ENCODE data around the gene SHROOM4. TPM values are rescaled to one million over a fixed set of nuclear protein-coding genes. Genes with fewer than 3 reads are reported as not detected.

The SHROOM4 gene
- total and polyA plus RNA-seq, 11 donors, result 7.1 to 25.5 (median 10.8) TPM

DNA sequence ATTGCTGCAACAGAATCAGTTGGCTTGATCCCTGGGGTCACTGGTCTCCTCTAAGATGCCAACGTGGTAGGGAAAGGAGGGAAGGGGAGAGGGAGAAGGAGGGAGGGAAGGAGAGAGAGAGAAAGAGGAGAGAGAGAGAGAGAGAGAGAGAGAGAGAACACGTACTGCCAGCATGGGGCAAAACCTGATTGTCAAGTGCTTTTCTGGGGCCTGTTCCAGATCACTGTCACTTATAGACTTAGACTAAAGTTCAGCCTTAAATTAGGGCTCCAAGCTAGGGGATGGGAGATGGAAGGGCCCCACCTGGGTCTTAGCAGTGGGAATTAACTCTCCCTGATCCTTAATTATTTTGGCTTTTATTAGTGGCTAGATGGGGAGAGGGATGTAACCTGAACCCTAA, 12.9 kb downstream of the SHROOM4 start:
- intact Hi-C loops (cut with DNase I), result no loop called here
- Histone ChIP-seq H3K9me3 (no peaks in the 10 kb centered on the region), H3K4me1 (peaks cover 0 to 13% (median 0%) of the 10 kb centered on the region in 12 donors), H3K27me3 (peaks cover 0 to 5% (median 0%) of the 10 kb centered on the region in 9 donors), H3K4me3 (no peak overlapping the region), H3K27ac (no peak overlapping the region), H3K36me3 (no peaks in the 10 kb centered on the region)
- DNase-seq (peak in 1 of 5 donors; percentile 23), ATAC-seq (peak; percentile 70 to 81 (median 74))
- TF ChIP-seq CTCF (IDR thresholded peaks at IDR 0.05) (no peak), POLR2A (IDR thresholded peaks at IDR 0.05) (no peak)
- WGBS, 4 donors, result 17 to 50% (median 29%) methylated on average over 2 of the region's 2 CpGs

- intact Hi-C loops (cut with DNase I), result no loop called here
- WGBS, 4 donors, result 45 to 62% (median 56%) methylated on average over 4 of the region's 4 CpGs
Measured at GRCh38 chrX:50799531-50799961, 14.4 kb downstream of the SHROOM4 start.

GRCh38 chrX:50798783-50799182, 15.2 kb downstream of the SHROOM4 start:
- H3K4me1 ChIP-seq, result peaks cover 0 to 13% (median 0%) of the 10 kb centered on the region in 12 donors
- 65 to 95% (median 84%) methylated on average over 4 of the region's 4 CpGs for WGBS, 4 donors
- no peak overlapping the region for H3K27ac ChIP-seq
- ATAC-seq (no peak), DNase-seq (no peak)
- no peak overlapping the region for H3K4me3 ChIP-seq
- intact Hi-C loops (cut with DNase I), result no loop called here
- TF ChIP-seq CTCF (IDR thresholded peaks at IDR 0.05) (no peak), POLR2A (IDR thresholded peaks at IDR 0.05) (no peak)
- no peaks in the 10 kb centered on the region for H3K36me3 ChIP-seq
- peaks cover 0 to 10% (median 0%) of the 10 kb centered on the region in 9 donors for H3K27me3 ChIP-seq
- H3K9me3 ChIP-seq, result no peaks in the 10 kb centered on the region

More at GRCh38 chrX:50799531-50799961, 14.4 kb downstream of the SHROOM4 start:
- peak in 3 of 4 donors; percentile 52 to 82 (median 60) for ATAC-seq
- H3K27ac ChIP-seq, result no peak overlapping the region
- H3K36me3 ChIP-seq, result no peaks in the 10 kb centered on the region
- H3K27me3 ChIP-seq, result peaks cover 0 to 10% (median 0%) of the 10 kb centered on the region in 9 donors
- H3K4me1 ChIP-seq, result peaks cover 0 to 13% (median 0%) of the 10 kb centered on the region in 12 donors
- DNase-seq, result peak in 4 of 5 donors; percentile 9 to 26 (median 22)
- no peak for TF ChIP-seq CTCF (IDR thresholded peaks at IDR 0.05)
- no peak for TF ChIP-seq POLR2A (IDR thresholded peaks at IDR 0.05)
- no peak overlapping the region for H3K4me3 ChIP-seq
- no peaks in the 10 kb centered on the region for H3K9me3 ChIP-seq

GRCh38 chrX:50787099-50787498, 26.9 kb downstream of the SHROOM4 start:
- Histone ChIP-seq H3K27ac (no peak overlapping the region), H3K27me3 (peaks cover 0 to 8% (median 0%) of the 10 kb centered on the region in 9 donors), H3K36me3 (no peaks in the 10 kb centered on the region), H3K4me3 (no peak overlapping the region), H3K4me1 (no peaks in the 10 kb centered on the region), H3K9me3 (peaks cover 0 to 12% (median 0%) of the 10 kb centered on the region in 12 donors)
- TF ChIP-seq POLR2A (IDR thresholded peaks at IDR 0.05) (no peak), CTCF (IDR thresholded peaks at IDR 0.05) (no peak)
- ATAC-seq, result no peak
- intact Hi-C loops (cut with DNase I), result no loop called here
- DNase-seq, result no peak
- WGBS, 4 donors, result 75 to 97% (median 87%) methylated on average over 2 of the region's 2 CpGs
